H1 (cell line): ENCODE measurements around the gene TBC1D23. TPM values are rescaled to one million over a fixed set of nuclear protein-coding genes. Genes with fewer than 3 reads are reported as not detected.

ENCODE experiments used
- CHD2 ChIP-seq: IDR thresholded peaks from 2 replicates; pipeline ENCODE4 v1.6.1; 2012; ENCODE audit warnings: low read length, improper control_type of control experiment
- CREB1 ChIP-seq: IDR thresholded peaks from 2 replicates; pipeline ENCODE4 v1.6.1; 2012; ENCODE audit warnings: inconsistent platforms
- CTBP2 ChIP-seq: IDR thresholded peaks from 2 replicates; pipeline ENCODE4 v1.7.0; 2011; ENCODE audit warnings: borderline replicate concordance, mild to moderate bottlenecking, moderate library complexity, mixed read lengths, low read length; ENCODE audit not compliant: insufficient read depth, insufficient read length
- FOSL1 ChIP-seq: IDR thresholded peaks from 2 replicates; pipeline ENCODE4 v1.6.1; 2011; ENCODE audit warnings: mild to moderate bottlenecking, low read depth, low read length, moderate library complexity; ENCODE audit not compliant: insufficient read depth
- POLR2A ChIP-seq, 2 experiments: IDR thresholded peaks; 1 replicate in 1 of 2; 2 replicates in 1 of 2; pipeline ENCODE4 v1.6.1; 2011; ENCODE audit warnings: low read depth in 2 of 2, low read length in 2 of 2, mild to moderate bottlenecking in 2 of 2; ENCODE audit errors: control extremely low read depth in 1 of 2
- POU5F1 ChIP-seq: IDR thresholded peaks from 2 replicates; pipeline ENCODE4 v1.6.1; 2011; ENCODE audit warnings: low read depth, mild to moderate bottlenecking, low read length, moderate library complexity
- SP4 ChIP-seq: IDR thresholded peaks from 2 replicates; pipeline ENCODE4 v1.6.1; 2012; ENCODE audit warnings: low read length, inconsistent platforms
- polyA plus RNA-seq, 7 experiments: library from polyadenylated mRNA; depleted of rRNA in 3 of 7; stranded (reverse) in 5 of 7; unstranded in 2 of 7; fragments of >200 nt in 5 of 7; fragments of 200-250 nt in 2 of 7; gene quantifications; 1 replicate in 5 of 7; 2 replicates in 1 of 7; 4 replicates in 1 of 7; pipeline versions ENCODE4 v1.2.1 to v1.2.3, GENCODE V29; 2011 to 2013; ENCODE audit warnings: missing spikeins in 2 of 7, mixed read lengths in 2 of 7
- total RNA-seq: library from RNA; stranded (reverse); fragmentation: NEBNext Ultra II Directional; extraction: Animal tissue kit (Norgen Biotek cat#: 25700); gene quantifications from 2 replicates; pipeline ENCODE4 v1.2.1, GENCODE V29; 2021
- TF ChIP-seq, protein P1 (sequence below): fragments of 300-600 bp; sonication (generic); IDR thresholded peaks from 2 replicates; pipeline ENCODE4 v1.7.1; 2012; ENCODE audit warnings: low read length, moderate library complexity, mild to moderate bottlenecking, inconsistent platforms; ENCODE audit not compliant: insufficient replicate concordance

Gene TBC1D23
- total and polyA plus RNA-seq, 2 of the 8 experiments (the other 6 are each of a cell fraction or from before 2014, with no cell fraction given), result 6.4 to 29.3 TPM

DNA sequence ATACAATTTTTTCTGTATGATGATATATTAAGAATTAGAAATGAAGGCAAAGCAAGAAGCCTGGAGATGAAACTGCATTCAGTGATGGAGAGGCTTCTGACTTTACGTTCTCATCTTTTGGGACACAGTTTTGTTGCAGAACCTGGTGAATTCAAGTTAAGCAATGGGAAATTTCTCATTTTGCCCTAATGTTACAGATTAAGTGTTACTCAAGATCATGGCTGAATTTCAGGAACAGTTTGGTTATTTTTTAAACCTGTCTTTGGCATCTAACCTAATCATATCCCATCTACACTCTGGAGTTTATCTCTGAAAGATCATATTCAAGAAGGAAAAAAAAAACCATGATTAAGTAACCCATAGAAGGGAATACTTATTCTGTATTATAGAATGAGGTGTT is 79.7 kb downstream of the TBC1D23 start (continued):
- TF ChIP-seq SP4 (no peak), FOSL1 (no peak), POU5F1 (no peak), CHD2 (no peak), POLR2A (IDR thresholded peaks at IDR 0.05; ENCODE audit: control extremely low read depth in 1 of 2, low read depth in 2 of 2, low read length in 2 of 2) (no peak), CREB1 (no peak), CTBP2 (no peak)
- TF ChIP-seq, protein P1, sequence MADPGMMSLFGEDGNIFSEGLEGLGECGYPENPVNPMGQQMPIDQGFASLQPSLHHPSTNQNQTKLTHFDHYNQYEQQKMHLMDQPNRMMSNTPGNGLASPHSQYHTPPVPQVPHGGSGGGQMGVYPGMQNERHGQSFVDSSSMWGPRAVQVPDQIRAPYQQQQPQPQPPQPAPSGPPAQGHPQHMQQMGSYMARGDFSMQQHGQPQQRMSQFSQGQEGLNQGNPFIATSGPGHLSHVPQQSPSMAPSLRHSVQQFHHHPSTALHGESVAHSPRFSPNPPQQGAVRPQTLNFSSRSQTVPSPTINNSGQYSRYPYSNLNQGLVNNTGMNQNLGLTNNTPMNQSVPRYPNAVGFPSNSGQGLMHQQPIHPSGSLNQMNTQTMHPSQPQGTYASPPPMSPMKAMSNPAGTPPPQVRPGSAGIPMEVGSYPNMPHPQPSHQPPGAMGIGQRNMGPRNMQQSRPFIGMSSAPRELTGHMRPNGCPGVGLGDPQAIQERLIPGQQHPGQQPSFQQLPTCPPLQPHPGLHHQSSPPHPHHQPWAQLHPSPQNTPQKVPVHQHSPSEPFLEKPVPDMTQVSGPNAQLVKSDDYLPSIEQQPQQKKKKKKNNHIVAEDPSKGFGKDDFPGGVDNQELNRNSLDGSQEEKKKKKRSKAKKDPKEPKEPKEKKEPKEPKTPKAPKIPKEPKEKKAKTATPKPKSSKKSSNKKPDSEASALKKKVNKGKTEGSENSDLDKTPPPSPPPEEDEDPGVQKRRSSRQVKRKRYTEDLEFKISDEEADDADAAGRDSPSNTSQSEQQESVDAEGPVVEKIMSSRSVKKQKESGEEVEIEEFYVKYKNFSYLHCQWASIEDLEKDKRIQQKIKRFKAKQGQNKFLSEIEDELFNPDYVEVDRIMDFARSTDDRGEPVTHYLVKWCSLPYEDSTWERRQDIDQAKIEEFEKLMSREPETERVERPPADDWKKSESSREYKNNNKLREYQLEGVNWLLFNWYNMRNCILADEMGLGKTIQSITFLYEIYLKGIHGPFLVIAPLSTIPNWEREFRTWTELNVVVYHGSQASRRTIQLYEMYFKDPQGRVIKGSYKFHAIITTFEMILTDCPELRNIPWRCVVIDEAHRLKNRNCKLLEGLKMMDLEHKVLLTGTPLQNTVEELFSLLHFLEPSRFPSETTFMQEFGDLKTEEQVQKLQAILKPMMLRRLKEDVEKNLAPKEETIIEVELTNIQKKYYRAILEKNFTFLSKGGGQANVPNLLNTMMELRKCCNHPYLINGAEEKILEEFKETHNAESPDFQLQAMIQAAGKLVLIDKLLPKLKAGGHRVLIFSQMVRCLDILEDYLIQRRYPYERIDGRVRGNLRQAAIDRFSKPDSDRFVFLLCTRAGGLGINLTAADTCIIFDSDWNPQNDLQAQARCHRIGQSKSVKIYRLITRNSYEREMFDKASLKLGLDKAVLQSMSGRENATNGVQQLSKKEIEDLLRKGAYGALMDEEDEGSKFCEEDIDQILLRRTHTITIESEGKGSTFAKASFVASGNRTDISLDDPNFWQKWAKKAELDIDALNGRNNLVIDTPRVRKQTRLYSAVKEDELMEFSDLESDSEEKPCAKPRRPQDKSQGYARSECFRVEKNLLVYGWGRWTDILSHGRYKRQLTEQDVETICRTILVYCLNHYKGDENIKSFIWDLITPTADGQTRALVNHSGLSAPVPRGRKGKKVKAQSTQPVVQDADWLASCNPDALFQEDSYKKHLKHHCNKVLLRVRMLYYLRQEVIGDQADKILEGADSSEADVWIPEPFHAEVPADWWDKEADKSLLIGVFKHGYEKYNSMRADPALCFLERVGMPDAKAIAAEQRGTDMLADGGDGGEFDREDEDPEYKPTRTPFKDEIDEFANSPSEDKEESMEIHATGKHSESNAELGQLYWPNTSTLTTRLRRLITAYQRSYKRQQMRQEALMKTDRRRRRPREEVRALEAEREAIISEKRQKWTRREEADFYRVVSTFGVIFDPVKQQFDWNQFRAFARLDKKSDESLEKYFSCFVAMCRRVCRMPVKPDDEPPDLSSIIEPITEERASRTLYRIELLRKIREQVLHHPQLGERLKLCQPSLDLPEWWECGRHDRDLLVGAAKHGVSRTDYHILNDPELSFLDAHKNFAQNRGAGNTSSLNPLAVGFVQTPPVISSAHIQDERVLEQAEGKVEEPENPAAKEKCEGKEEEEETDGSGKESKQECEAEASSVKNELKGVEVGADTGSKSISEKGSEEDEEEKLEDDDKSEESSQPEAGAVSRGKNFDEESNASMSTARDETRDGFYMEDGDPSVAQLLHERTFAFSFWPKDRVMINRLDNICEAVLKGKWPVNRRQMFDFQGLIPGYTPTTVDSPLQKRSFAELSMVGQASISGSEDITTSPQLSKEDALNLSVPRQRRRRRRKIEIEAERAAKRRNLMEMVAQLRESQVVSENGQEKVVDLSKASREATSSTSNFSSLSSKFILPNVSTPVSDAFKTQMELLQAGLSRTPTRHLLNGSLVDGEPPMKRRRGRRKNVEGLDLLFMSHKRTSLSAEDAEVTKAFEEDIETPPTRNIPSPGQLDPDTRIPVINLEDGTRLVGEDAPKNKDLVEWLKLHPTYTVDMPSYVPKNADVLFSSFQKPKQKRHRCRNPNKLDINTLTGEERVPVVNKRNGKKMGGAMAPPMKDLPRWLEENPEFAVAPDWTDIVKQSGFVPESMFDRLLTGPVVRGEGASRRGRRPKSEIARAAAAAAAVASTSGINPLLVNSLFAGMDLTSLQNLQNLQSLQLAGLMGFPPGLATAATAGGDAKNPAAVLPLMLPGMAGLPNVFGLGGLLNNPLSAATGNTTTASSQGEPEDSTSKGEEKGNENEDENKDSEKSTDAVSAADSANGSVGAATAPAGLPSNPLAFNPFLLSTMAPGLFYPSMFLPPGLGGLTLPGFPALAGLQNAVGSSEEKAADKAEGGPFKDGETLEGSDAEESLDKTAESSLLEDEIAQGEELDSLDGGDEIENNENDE, result no peak
- TF ChIP-seq, all 59 proteins: peak for 0
